A549 (cell line): ENCODE measurements around the gene TBX2.

Experiments
- CHD4 ChIP-seq: fragments of 200-600 bp; sonication (generic); IDR thresholded peaks from 2 replicates; pipeline ENCODE4 v1.6.1; 2016; ENCODE audit warnings: antibody characterized with exemption, mild to moderate bottlenecking, borderline replicate concordance
- POLR2A ChIP-seq: IDR thresholded peaks from 2 replicates; pipeline ENCODE4 v1.6.1; 2012; ENCODE audit warnings: mild to moderate bottlenecking, low read length
- RAD21 ChIP-seq, 2 experiments: fragments of >200 bp in 1 of 2; sonication (Bioruptor Twin) in 1 of 2; formaldehyde crosslinking in 1 of 2; IDR thresholded peaks in 1 of 2; conservative IDR thresholded peaks in 1 of 2; 2 replicates in 1 of 2; 3 replicates in 1 of 2; pipeline ENCODE4 v1.6.1; 2012 to 2018; ENCODE audit warnings: inconsistent platforms in 1 of 2
- SMC3 ChIP-seq: fragments of >200 bp; sonication (Bioruptor Twin); formaldehyde crosslinking; IDR thresholded peaks from 3 replicates; pipeline ENCODE4 v1.6.1; 2018; ENCODE audit warnings: inconsistent platforms
- ZC3H11A ChIP-seq: fragments of 450-650 bp; IDR thresholded peaks from 2 replicates; pipeline ENCODE4 v1.6.1; 2014; ENCODE audit warnings: antibody characterized with exemption, mild to moderate bottlenecking
- TF ChIP-seq, protein P1 (sequence below): fragments of >200 bp; sonication (Bioruptor Twin); formaldehyde crosslinking; IDR thresholded peaks from 3 replicates; pipeline ENCODE4 v1.5.1; 2016

DNA sequence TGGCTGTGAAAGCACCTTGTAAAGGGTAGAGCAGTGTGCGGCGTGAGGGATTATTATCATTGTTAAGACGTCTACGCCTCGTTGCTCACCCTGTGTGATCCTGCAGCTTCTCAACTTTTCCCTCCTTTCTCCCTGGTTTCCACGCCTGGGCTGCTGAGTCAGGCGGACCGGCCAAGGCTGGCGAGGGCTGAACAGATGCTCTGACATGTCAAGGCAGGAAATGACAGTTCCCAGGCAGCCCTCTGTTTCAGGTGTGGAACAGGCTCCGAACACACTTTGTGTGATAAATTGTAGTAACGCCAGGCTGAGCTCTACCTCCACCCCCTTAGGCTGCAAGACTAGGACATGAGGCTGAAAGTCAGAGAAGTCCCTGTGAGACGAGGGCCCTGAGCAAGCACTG is 46.0 kb upstream of the TBX2 start:
- TF ChIP-seq, protein P1, sequence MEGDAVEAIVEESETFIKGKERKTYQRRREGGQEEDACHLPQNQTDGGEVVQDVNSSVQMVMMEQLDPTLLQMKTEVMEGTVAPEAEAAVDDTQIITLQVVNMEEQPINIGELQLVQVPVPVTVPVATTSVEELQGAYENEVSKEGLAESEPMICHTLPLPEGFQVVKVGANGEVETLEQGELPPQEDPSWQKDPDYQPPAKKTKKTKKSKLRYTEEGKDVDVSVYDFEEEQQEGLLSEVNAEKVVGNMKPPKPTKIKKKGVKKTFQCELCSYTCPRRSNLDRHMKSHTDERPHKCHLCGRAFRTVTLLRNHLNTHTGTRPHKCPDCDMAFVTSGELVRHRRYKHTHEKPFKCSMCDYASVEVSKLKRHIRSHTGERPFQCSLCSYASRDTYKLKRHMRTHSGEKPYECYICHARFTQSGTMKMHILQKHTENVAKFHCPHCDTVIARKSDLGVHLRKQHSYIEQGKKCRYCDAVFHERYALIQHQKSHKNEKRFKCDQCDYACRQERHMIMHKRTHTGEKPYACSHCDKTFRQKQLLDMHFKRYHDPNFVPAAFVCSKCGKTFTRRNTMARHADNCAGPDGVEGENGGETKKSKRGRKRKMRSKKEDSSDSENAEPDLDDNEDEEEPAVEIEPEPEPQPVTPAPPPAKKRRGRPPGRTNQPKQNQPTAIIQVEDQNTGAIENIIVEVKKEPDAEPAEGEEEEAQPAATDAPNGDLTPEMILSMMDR: no peak
- no peak for TF ChIP-seq RAD21 (conservative IDR thresholded peaks at IDR 0.05 in 1 of 2, IDR thresholded peaks at IDR 0.05 in 1 of 2)
- TF ChIP-seq CHD4: no peak
- no peak for TF ChIP-seq SMC3
- TF ChIP-seq ZC3H11A: no peak
- TF ChIP-seq POLR2A: no peak
